DMS79 (cell line): ENCODE results near the gene PRRG3.

Experiments used
- DNase-seq: peaks from one replicate; lab custom pipeline; 2025; lab: John Stamatoyannopoulos, UW

PRRG3 gene

DNA sequence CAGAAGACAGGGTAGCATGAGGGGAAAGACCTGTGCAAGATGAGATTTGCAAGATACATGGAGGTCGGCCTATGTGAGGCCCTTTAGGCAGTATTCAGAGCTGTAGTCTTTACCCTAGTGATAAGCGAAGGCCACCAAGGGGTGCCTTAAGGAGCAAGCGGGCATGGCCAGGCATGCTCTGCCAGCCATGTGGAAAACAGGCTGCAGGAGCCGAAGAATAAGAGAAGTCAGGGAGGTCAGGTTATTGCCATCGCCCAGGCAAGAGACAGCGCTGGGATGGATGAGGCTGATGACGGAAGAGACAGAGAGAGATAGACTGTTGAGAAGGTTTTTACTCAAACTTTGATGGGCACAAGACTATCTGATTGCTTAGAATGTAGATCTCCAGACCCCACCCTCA lies 13.6 kb downstream of the PRRG3 start:
- no peak for DNase-seq

DNA sequence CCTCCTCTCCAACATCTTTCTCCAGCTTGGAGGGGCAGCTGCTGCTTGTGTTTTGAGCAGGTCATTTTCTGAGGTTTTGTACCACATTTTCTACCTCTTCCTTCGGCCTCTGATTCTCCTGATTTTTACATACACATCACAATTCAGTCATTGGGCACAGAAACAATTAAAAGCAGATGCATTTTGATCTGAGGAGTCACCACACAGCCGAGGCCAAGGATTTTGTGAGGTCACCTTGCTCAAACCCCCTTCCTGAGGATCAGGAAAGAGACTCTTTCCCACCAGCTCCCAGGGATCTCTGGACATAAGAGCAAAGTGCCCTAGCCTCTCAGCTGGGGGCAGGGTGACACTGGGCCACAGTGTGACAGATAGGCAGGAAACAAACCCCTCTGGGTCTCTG lies 15.2 kb downstream of the PRRG3 start:
- no peak for DNase-seq

DNA sequence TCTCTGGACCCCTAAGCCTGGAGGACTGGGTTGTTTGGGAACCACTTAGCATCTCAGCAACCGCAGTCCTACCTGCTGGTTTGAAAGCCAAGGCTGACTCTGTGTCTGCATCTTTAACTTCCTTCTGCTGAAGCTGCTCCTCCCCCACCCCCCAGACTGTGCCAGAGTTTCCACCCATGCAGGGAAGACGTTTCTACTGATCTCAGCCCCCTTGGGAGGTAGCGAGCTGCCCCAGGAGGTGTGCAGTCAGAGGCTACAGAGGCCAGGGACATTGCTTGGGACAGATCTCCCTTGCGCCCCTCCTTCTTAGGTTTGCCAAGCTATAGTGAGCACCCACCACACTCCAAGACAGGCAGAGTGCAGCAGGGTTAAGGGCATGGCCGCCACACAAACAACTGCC lies 15.9 kb downstream of the PRRG3 start:
- peak; percentile 15 for DNase-seq

DNA sequence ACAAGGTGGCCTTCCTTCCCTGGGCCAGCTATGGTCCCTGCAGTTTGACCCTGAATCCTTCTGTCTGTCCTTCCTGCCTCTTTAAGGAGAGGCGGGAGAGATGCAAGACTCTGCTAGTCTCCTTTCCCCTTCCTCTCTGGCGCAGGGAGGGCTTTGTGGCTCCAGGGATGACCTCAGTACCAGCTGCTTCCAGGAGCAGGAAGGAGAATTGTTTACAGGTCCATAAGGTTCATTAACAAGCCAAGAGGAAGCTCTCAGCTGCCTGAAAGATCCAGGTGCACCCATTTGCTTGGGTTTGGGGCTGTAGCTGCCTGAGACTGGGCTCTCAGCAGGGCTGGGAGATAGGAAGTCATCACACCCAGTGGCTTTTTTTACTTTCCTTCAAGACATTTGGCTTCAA lies 16.5 kb downstream of the PRRG3 start:
- peak; percentile 78 for DNase-seq

DNA sequence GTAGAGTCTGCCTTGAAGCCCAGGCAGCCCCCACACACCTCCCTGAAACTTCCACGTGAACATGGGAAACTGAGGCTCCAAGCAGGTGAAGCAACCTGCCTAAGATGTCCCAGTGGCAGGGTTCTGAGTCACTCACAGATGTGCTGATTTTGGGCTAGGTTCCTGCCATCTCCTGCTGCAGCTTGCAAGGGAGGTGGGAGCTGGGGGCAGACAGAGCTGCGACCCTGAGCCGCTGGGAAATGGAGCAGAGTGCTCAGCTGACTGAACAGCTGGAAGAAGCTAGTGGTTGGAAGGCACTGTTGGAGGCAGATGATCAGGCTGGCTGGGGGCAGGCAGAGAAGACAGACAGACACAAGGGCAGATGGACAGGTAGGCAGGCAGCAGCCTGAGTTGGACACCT lies 17.0 kb downstream of the PRRG3 start:
- DNase-seq, result no peak

DNA sequence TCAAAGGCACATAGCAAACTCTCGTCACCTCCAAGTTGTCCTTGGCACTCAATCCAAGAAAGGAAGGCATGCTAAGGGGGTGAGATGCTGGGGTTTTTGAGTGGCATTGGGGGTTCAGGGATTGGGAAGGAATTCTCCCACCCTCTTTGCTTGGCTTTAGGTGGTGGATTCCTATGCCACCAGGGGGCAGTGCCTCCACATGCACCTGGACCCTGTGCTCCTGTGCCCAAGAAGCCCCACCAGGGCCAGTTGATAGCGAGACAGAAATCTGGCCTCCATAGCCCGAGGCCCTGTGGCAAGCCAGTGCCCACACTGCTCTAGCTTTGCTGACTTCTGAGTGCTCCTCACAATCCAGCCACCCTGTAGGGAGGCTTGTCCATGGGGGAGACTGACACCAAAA lies 18.6 kb downstream of the PRRG3 start:
- DNase-seq, result no peak

DNA sequence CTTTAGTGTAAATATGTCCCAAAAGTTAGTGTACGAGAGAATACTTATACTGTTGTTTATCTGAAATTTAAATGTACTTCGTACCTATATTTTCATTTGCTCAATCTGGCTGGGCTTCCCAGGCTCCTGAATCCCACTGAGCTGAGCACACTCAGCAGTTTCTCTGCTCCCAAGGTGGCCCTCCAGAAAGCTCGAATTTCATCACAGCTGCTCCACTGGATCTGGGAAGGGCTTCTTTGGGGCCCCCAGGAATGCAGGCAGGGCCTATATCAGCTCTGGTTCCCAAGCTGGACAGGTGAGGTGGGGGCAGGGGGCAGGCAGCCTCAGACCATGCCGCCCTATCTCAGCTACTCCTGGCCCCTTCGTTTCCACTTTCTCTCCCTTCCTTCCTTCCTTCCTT lies 19.1 kb downstream of the PRRG3 start:
- DNase-seq, result no peak

DNA sequence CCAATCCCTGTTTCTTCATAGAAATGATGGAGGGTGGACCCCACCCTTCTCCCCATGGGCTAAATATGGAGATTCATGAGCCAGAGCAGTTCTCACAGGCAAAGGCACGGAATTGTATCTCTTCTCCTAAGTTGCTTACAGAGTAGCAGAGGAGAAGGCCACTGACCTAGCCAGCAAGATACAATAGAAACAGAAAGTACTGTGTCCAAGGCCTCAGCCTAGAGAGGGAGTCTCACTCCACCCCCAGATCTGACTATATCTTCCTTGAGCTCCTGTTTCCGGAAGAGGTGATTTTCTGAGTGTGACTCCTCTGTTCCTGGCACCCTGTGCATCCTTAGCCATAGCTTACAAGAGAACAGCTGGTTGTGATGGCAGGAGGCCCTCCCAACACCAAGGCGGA lies 20.5 kb downstream of the PRRG3 start, which contains the start of gene FATE1:
Gene FATE1, plus strand, starts transcription at position 284 of the 400 bp plus-strand sequence. Its CDS starts 85 bp downstream, at position 369.
- DNase-seq, result no peak

DNA sequence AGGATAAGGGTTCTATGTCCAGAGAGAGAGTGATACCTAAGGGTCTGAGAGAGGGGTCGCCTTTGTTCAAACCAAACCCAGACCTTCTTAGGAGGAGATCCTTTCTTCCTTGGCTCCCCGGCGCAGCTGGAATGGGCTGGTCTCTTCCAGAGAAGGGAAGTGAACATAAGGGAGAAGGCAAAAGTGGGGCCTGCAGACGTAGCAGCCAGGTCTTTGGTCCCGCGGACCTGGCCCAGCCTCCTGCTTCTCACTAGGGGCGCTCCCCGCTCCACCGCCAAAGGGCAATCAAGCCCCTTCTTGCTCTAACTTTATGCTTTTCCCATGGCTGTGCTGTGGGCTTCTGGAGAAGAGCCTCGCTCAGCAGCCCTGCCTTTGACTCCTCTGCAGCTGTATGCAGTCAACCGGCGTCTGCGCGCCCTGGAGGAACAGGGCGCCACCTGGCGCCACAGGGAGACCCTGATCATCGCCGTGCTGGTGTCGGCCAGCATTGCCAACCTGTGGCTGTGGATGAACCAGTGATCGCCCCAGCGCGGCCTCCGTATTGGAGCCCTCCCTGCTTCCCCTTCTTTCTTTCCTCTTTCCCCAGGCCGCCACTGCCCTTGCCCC lies 27.1 kb downstream of the PRRG3 start:
- DNase-seq, result no peak

DNA sequence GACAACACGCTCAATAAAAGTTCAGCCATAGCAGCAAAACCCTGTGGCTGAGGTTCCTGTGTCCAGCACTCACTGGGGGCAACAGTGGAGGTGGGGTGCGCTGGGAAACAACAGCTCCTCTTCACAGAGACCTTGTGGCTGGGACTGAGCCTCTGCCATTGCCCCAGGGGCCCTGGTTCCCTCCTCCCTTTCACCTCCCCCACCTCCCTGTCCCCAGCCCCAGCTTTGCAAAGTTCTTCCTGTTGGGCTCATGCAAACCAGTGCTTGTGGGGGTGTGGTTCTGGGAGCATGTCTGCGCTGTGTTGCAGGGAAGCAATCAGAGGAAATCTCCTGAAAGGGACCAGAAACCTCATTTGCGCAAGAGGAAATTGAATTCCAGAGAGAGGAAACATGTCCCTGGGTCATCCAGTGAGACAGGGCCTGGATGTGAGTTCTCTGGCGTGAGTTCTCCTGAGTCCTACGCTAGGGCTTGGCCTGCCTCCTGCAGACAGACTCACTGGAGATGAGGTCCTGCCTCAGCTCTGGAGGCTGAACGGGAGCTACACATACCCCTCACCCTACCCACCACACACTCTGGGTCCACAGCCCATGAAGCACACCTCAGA lies 28.0 kb downstream of the PRRG3 start:
- DNase-seq, result no peak

DNA sequence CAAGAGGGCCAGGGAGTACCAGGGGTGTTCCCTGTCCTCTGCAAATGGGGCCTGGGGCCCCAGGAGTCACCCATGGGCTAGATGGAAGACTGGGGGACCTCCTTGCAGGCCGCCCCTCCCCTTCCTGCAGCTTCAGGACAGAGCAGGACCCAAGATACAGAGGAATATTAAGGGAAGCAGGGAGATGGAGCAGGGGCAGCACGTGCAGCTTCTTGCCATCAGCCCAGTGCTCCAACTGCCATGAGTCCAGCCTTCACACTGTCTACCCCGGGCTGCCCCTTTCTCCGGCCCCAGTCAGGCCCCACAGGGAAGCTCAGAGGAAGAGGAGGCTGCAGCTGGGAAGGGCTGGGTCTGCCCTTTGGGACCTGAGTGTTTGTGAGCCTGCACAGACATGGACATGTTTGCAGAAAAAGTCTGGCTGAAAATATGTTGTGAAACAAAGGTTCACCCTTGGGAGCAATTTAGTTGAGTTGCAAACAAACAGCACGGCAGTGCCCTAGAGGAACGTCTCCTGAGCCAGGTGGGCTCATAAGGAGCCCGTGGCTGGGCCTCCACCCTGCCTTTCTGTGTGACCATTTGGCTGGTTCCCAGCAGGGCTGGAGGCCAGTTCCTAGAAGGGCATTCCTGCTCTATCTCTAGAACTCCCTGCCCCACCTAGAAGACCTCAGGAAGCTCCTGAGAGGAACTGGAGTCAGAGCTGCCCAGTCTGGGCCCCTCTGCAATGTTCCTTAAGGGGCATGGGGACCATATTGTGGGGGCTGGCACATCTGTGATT lies 29.5 kb downstream of the PRRG3 start:
- DNase-seq, result no peak

DNA sequence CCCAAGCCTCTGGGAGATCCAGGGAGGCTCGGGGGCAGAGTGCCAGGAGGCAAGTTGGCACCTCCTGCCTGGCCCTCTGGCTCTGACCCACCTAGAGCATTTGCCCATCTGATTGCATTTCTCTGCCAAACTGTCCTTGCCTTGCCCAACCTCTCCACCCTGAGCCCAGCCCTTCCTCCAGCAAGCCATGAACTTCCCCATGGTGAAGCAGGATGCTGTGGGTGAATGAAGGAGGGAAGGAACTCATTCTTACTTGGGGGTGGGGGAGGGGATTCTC lies 30.0 kb downstream of the PRRG3 start:
- DNase-seq, result no peak

DNA sequence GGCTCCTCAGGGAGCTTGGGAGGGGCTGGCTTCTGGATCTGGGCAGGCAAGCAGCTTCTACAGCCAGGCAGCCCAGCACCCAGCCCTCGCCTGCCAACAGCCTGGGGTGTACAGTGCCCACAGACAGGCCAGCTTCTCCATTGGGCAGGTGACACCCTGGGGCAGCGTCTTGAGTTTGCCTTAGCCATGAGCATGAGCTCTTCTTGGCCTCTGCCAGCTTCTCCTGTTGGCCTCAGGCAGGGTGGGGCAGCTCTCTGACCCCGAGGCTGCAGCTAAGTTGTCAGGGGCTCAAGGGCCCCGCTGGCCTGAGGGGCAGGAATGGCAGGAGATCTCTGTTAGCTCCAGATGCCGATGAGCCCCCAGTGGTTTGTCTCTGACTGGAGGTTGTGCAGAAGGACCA lies 31.5 kb downstream of the PRRG3 start:
- DNase-seq, result no peak

DNA sequence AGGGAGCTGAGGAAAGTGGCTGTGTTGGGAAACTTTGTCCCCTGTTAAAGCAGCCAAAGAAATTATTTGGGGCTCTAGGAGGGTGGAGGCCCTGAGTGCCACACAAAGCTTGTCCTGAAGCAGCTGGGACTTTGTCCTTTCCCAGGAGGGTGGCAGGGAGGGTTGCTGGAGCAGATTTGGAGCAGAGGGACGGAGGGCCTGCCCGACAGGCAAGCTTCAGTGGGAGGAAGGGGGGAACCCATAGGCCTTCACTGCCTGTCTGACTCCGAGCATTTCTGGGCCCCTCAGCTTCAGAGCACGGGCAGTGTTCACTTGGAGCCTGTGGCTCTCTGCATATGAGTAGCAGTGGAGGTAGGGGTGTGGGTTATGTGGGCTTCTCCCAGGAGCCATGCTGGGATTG lies 32.1 kb downstream of the PRRG3 start:
- DNase-seq, result no peak

DNA sequence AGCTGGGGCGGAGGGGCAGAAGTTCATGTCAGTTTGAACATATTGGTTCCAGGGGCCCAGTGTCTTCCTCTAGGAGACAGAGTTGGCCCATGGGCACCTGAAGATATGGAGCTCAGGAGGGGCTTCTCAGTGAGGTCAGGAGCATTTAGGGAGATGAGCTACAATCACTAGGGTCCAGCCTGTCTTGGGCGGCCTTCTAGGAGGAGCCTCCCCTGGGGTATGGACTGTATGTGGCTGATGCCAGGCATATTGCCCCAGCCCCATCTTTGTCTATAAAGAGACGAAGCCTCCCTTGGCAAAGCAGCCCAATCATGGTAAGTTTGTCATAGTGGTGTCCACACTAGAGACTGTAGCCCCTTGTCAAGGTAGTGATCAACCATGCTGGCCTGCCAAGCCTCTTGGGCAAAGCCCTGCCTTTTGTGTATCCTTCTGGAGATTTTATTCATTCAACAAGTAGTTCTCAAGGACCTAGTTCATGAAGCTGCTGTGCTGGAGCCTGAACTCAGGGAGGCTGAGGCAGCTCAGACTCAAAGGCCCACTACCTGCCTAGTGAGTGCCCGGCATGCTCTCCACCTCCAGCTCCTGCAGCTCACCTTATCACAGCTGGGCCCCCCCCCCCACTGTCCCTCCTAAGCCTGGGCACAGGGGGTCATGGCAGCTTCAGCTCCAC lies 33.9 kb downstream of the PRRG3 start:
- no peak for DNase-seq

DNA sequence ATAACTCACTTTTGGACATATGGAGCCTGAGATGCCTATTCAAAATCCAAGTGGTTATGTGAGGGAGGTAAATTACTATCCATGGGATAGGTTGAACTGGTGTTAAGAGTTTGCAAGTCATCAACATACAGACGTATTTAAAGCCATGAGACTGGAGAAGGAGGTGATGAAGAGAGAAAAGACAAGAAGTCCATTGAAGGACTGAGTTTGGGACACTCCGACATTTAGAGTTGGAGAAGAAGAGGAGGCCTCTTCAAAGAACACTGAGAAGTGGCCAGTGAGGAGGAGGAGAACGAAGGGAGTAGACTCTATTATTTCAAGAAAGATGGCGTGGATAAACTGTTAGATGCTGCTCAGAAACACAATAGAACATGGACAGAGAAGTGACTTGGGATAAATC lies 39.2 kb downstream of the PRRG3 start, which contains the start of gene CNGA2:
Gene CNGA2, plus strand, starts transcription at position 301 of the 400 bp plus-strand sequence. CDS start 3,738 bp downstream, outside the sequence.
- no peak for DNase-seq

DNA sequence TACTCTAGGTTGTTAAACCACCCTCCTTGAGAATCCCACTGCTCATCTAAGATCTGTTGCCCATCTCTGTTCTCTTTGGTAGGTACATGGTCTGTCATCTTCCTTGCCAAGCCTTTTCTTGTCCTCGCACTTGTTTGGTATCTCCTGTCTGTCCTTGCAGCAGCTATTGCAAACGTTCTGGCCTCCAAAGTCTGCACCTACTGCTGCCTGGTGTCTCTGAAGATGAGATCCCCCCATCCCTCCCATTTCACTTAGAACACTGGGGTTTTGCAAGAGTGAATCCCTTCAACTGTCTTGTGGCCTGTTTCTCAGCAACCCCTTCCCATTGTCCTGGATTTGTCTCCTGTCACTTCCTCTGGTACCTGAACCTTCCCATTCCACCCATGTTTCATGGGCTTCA lies 40.0 kb downstream of the PRRG3 start:
- DNase-seq, result no peak

DNA sequence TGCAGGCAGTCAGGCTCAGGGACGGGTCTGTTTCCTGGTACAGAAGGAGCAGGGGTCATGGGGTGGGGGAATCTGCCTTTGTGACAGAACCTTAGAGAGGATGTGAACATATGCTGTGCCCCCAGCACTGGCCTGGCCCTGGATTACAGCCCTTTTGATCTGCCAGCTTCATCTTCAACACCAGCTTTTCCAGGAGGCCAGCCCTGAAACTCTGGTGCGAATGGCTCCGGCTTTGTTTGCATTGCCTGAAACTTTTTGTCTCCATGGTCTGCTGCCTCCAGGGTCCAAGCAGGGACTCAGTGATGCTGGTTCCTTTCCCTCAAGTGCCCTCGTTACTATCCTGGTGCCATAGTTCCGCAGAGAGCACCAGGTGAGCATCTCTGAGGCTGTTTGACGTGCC lies 41.4 kb downstream of the PRRG3 start:
- no peak for DNase-seq

DNA sequence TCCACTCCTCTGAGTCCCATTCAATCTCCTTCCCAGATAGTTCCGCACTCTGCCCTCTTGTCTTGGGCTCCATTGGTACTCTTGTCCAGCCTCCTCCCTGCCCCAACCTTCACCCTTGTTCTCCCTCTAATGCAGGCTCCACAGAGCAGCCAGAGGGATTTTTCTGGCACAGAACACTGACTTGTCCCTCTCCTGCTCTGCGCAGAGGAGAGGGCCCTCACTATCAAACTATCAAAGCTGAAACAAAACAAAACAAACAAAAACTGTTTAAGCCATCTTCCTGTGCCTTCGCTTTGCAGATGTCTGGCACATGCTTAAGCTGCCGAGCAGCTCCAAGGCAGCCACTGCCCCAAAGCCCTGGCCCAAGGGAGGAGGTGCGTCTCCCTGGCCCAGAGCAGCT lies 42.2 kb downstream of the PRRG3 start:
- DNase-seq, result no peak

DNA sequence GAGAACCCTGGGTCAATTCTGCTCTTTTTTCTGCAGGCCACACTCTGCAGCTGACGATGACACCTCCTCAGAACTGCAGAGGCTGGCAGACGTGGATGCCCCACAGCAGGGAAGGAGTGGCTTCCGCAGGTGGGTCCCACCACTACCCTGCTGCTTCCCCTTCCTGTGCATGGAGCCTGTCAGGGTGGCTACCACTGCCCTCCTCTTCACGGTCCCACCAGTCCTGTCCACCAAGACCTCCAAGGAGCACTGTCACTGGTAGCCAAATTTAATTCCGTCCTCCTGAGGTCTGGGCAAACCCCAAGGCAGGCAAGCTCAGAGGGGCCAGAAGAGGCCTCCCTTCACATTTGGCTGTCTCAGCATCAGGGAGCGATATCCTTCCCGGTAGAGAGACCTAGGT lies 43.5 kb downstream of the PRRG3 start:
- DNase-seq, result no peak

DNA sequence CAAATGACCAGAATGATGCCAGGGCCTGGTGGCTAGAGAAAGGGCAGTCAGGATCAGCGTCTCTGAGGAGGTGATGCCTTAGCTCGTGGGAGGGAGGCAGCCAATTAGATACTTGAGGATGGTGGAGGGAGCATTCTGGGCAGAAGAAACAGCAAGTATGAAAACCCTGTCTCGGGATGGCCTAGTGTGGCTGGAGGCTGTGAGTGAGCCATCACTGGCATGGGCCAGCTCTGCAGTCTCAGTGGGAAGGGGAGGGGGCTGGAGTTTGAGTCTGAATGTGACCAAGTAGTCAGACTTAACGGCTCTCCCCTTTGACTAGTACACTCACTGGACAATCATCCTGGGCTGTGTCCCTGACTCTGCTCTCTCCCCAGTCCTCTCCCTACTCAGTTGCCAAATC lies 46.3 kb downstream of the PRRG3 start:
- no peak for DNase-seq

DNA sequence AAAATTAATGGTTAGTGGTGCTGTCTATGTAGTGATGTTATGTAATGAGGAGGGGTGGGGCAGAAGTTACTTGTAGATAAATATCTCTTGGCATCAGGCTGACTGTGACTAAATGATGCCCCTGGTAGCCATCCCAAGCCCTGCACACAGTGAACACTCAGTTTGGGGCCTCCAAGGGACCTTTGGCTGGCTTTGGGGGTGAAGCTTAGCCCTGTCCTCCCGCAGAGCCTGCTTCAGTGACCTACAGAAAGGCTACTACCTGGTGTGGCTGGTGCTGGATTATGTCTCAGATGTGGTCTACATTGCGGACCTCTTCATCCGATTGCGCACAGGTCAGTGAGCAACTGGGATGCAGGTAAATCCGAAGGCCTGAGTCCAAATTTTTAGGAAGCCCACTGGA lies 47.1 kb downstream of the PRRG3 start:
- no peak for DNase-seq
